ENCODE results near the gene DNHD1. TPM values are rescaled to one million over a fixed set of nuclear protein-coding genes. Genes with fewer than 3 reads are reported as not detected.

Gene DNHD1
- total RNA-seq, 6 experiments from 2014 or later: 1.9 to 10.3 (median 6.1) TPM

GRCh38 chr11:6557063-6557462, 60.0 kb downstream of the DNHD1 start:
- intact Hi-C loops (cut with DNase I): no loop called here

GRCh38 chr11:6557761-6558674, 60.9 kb downstream of the DNHD1 start:
- no peak for ATAC-seq
- Histone ChIP-seq H3K4me1 (peaks cover 0 to 4% (median 0%) of the 10 kb centered on the region in 4 donors), H3K27me3 (no peaks in the 10 kb centered on the region), H3K4me3 (no peak overlapping the region), H3K27ac (no peak overlapping the region), H3K9me3 (no peaks in the 10 kb centered on the region), H3K36me3 (no peaks in the 10 kb centered on the region)
- DNase-seq: no peak
- 94% methylated on average over 3 of the region's 14 CpGs for WGBS (ENCODE audit: insufficient coverage, low coverage, low lambda C conversion rate, missing lambda C conversion rate)
- TF ChIP-seq CTCF (IDR thresholded peaks at IDR 0.05): no peak
- TF ChIP-seq POLR2A (IDR thresholded peaks at IDR 0.05): no peak
- intact Hi-C loops (cut with DNase I): no loop called here

More at GRCh38 chr11:6557063-6557462, 60.0 kb downstream of the DNHD1 start:
- no peak for DNase-seq
- Histone ChIP-seq H3K9me3 (no peaks in the 10 kb centered on the region), H3K4me1 (peaks cover 0 to 4% (median 0%) of the 10 kb centered on the region in 4 donors), H3K27me3 (no peaks in the 10 kb centered on the region), H3K27ac (no peak overlapping the region), H3K4me3 (no peak overlapping the region), H3K36me3 (no peaks in the 10 kb centered on the region)
- ATAC-seq: no peak
- TF ChIP-seq CTCF (IDR thresholded peaks at IDR 0.05) (no peak), POLR2A (IDR thresholded peaks at IDR 0.05) (no peak)
- 86% methylated on average over 5 of the region's 11 CpGs for WGBS (ENCODE audit: insufficient coverage, low coverage, low lambda C conversion rate, missing lambda C conversion rate)

- Histone ChIP-seq H3K27ac (no peak overlapping the region), H3K9me3 (no peaks in the 10 kb centered on the region), H3K4me1 (peaks cover 0 to 4% (median 0%) of the 10 kb centered on the region in 4 donors), H3K36me3 (no peaks in the 10 kb centered on the region), H3K27me3 (no peaks in the 10 kb centered on the region), H3K4me3 (no peak overlapping the region)
- WGBS (ENCODE audit: insufficient coverage, low coverage, low lambda C conversion rate, missing lambda C conversion rate): 88% methylated on average over 1 of the region's 1 CpG
- intact Hi-C loops (cut with DNase I): no loop called here
- TF ChIP-seq POLR2A (IDR thresholded peaks at IDR 0.05) (no peak), CTCF (IDR thresholded peaks at IDR 0.05) (no peak)
- no peak for ATAC-seq
- no peak for DNase-seq
Observed at GRCh38 chr11:6559369-6559768, 62.3 kb downstream of the DNHD1 start.

- no peaks in the 10 kb centered on the region for H3K36me3 ChIP-seq
- ATAC-seq: no peak
- no peaks in the 10 kb centered on the region for H3K27me3 ChIP-seq
- DNase-seq: no peak
- intact Hi-C loops (cut with DNase I): no loop called here
- H3K27ac ChIP-seq: no peak overlapping the region
- H3K4me3 ChIP-seq: no peak overlapping the region
- 93% methylated on average over 3 of the region's 3 CpGs for WGBS (ENCODE audit: insufficient coverage, low coverage, low lambda C conversion rate, missing lambda C conversion rate)
- no peaks in the 10 kb centered on the region for H3K9me3 ChIP-seq
- H3K4me1 ChIP-seq: peaks cover 0 to under 1% (median 0%) of the 10 kb centered on the region in 4 donors
- TF ChIP-seq CTCF (IDR thresholded peaks at IDR 0.05): no peak
- TF ChIP-seq POLR2A (IDR thresholded peaks at IDR 0.05): no peak
Observed at GRCh38 chr11:6561288-6561687, 64.2 kb downstream of the DNHD1 start.
